Measurements from ENCODE around the gene DPP6.

The DPP6 gene

DNA sequence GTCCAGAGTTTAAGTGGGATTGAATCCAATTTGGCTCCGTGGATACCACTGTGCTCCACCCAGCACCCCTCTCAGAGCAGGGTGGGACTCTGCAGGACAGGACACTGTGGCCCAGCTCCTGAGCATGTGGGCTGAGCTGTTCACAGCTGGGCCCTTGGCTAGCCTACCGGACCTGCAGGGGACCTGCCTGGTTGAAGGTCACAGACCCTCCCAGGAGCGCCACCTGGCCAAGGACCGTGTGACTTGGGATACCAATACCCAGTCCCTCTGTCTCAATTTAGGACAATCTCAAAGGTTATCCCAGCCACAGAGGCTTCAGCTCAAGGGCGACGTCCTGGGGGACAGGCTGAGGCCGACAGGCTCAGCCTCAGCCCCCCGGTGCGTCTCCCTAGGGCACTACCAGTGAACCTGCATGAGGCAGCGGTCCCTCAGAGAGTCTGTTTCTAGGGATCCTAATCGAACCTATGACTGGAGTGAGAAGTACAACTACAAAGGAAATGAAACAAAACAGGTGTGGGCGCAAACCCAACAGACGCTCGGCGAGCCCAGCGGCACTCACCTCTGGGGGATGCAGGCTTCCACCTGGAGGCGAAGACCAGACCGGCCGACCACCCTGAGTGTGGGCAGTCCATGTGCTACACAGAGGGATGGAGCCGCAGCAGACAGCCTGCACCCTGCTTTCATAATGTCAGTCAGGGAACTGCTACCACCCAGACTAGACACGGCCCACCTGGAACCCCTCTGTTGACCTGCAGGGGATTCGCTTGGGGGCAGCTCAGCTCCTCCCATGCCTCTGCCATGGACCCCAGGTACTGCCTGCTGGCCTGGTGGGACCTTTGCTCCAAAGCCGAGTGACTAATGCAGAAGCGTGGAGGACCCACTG lies 847.0 kb downstream of the DPP6 start:
- Histone ChIP-seq H3K27ac (no peak overlapping the region), H3K4me3 (no peak overlapping the region)
- TF ChIP-seq, protein P1, sequence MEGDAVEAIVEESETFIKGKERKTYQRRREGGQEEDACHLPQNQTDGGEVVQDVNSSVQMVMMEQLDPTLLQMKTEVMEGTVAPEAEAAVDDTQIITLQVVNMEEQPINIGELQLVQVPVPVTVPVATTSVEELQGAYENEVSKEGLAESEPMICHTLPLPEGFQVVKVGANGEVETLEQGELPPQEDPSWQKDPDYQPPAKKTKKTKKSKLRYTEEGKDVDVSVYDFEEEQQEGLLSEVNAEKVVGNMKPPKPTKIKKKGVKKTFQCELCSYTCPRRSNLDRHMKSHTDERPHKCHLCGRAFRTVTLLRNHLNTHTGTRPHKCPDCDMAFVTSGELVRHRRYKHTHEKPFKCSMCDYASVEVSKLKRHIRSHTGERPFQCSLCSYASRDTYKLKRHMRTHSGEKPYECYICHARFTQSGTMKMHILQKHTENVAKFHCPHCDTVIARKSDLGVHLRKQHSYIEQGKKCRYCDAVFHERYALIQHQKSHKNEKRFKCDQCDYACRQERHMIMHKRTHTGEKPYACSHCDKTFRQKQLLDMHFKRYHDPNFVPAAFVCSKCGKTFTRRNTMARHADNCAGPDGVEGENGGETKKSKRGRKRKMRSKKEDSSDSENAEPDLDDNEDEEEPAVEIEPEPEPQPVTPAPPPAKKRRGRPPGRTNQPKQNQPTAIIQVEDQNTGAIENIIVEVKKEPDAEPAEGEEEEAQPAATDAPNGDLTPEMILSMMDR (IDR thresholded peaks at IDR 0.05): no peak
- no peak for DNase-seq (ENCODE audit: low spot score)

DNA sequence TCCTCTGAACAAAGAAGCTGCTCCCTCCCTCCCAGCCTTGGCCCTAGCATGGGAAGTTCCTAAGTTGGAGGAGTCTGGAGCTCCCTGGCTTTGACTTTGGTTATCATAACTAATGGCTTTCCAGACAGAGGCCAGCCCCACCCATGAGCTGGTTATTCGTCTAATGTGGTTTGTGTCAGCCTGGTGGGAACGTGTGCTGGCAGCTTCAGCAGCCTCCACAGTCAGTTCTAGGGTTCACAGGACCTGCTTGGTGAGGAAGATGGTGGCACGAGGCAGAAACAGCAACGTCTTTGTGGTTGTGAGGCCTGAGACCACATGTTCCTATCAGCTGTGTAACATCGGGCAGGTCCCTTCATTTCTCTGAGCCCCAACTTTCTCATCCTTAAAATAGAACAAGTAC lies 847.7 kb downstream of the DPP6 start:
- no peak for DNase-seq (ENCODE audit: low spot score)
- TF ChIP-seq, protein P1 (IDR thresholded peaks at IDR 0.05): no peak

DNA sequence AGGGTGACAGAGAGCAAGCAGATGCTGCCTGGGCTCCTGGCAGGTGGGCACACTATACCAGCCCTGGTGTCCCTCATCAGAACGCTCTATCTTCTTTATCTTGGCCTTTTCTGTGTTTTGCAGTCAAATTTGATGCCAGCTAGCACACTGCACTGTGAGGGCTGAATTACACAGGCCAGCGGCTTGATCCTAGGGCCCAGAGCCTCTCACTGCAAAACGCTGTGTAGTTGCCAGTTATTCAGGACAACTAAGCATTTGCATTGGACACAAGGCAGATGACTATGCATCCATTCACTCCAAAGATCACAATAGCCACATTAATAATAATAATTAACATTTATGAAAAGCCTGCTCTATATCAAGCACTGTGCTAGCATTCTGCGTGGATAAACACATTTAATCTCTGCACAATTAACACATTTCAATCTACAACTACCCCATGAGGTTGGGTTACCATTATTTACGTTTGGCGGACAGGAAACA lies 850.4 kb downstream of the DPP6 start:
- TF ChIP-seq, protein P1 (IDR thresholded peaks at IDR 0.05): no peak

More for the DNA sequence above, 847.7 kb downstream of the DPP6 start:
- H3K27ac ChIP-seq: no peak overlapping the region
- H3K4me3 ChIP-seq: no peak overlapping the region

DNA sequence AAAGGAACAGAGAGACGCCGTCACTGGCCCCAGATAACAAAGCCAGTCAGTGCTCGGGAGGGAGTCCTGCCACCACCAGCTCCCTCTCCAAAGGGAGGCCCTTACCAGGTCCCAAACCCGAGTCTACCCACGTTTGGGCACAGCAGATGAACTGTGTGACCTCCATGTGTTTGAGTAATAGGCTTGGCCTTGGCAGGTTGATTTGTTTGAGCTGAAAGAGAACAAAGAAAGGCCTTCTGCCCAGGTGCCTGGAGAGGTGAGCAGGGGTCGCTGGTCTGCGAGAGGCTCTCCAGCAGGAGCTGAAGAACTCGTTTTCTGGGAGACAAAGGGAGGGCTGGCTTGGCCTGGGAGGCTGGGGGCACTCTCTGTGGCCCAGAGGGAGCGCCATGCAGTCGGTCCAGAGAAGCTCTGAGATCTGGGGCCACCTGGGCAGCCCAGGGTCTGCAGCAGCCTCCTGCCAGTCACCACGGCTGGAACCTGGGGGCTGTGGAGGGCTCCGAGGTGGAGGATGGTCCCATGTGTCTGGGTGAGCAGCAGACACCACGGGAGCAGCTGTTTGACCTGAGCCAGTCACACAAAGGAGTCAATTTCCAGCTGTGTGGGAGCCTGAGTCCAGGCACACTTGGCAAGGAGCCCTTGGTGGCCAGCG lies 851.0 kb downstream of the DPP6 start:
- DNase-seq (ENCODE audit: low spot score): no peak
- Histone ChIP-seq H3K4me3 (no peak overlapping the region), H3K27ac (no peak overlapping the region)
- TF ChIP-seq, protein P1 (IDR thresholded peaks at IDR 0.05): no peak

More for the DNA sequence above, 850.4 kb downstream of the DPP6 start:
- Histone ChIP-seq H3K4me3 (no peak overlapping the region), H3K27ac (no peak overlapping the region)
- DNase-seq (ENCODE audit: low spot score): no peak

DNA sequence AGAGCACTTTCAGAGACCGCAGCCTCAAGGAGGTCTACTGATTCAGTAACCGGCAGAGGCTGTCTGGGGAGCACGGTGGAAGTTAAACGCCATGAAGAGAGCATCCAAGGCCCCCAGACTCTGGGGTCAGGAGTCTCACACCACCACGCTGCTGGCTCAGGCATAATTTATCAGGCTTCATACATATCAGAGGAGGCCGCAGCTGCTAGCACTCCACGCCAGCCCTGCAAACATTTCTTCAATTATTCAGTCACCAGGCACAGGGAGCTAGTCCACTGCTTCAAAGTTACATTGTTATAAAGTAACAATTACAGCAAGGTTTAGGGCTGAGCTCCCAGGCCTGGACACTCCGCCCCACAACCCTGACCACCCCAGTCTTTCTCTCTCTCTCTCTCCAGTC lies 852.9 kb downstream of the DPP6 start:
- no peak for DNase-seq (ENCODE audit: low spot score)
- Histone ChIP-seq H3K4me3 (no peak overlapping the region), H3K27ac (no peak overlapping the region)
- TF ChIP-seq, protein P1 (IDR thresholded peaks at IDR 0.05): no peak

DNA sequence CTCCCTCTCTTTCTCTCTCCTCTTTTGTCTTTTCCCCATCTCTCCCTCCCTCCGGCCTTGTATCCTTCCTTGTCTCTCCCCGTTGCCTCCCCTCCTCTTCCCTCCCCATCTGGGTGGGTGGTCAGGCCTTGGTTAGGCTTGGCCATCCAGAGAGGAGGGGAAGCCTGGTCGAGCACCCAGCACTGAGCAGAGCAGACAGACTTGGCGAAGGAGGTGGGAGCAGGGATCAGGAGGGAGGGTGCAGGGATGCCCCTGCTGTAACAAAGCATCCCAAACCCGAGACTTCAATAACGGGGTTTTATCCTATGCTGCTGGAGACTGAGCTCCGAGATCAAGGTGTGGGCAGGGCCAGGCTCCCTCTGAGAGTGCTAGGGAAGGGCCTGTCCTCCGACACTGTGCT lies 853.4 kb downstream of the DPP6 start:
- Histone ChIP-seq H3K27ac (no peak overlapping the region), H3K4me3 (no peak overlapping the region)
- DNase-seq (ENCODE audit: low spot score): no peak
- TF ChIP-seq, protein P1 (IDR thresholded peaks at IDR 0.05): no peak

Measured in coronary artery (tissue), 2 donors.